Measurements from ENCODE around the gene CLMN.

The CLMN gene

GRCh38 chr14:95157327-95158189 is 162.2 kb downstream of the CLMN start, which contains the start of gene DICER1:
Gene DICER1, minus strand, starts transcription at chr14:95157529. Its CDS starts 24,071 bp downstream, at chr14:95133458.
- DNase-seq: peak; percentile 94

GRCh38 chr14:95157048-95157326 is 162.7 kb downstream of the CLMN start:
- peak overlapping the region; percentile 69 for H4K8ac ChIP-seq (ENCODE audit: low read depth, low read length)
- H3K56ac ChIP-seq (ENCODE audit: low read length): peak overlapping the region; percentile 87
- H3K27me3 ChIP-seq (ENCODE audit: insufficient read depth, low read length, poor library complexity): no peaks in the 10 kb centered on the region
- peak overlapping the region; percentile 89 for H3K4ac ChIP-seq (ENCODE audit: low read depth, low read length)
- H3K23ac ChIP-seq (ENCODE audit: low read length): no peak overlapping the region
- H3K27ac ChIP-seq (ENCODE audit: low read depth, low read length): peak overlapping the region; percentile 84
- H3K9ac ChIP-seq (ENCODE audit: low read length): peak overlapping the region; percentile 92
- H2BK15ac ChIP-seq (replicated peaks; ENCODE audit: low read depth): no peak overlapping the region
- H3K79me1 ChIP-seq (ENCODE audit: low read length): peaks cover 8% of the 10 kb centered on the region
- no peak overlapping the region for H4K5ac ChIP-seq (ENCODE audit: low read length)
- H3K36me3 ChIP-seq (ENCODE audit: control insufficient read depth, insufficient read depth, low read length): no peaks in the 10 kb centered on the region
- H2BK5ac ChIP-seq (ENCODE audit: low read length): no peak overlapping the region
- peaks cover 6% of the 10 kb centered on the region for H3K4me1 ChIP-seq (ENCODE audit: control insufficient read depth, low read depth, low read length)
- WGBS (ENCODE audit: extremely low coverage, insufficient coverage, low lambda C conversion rate): no CpG with 5 or more reads among the region's 50 CpGs
- DNase-seq: no peak
- peak overlapping the region; percentile 65 for H3K4me3 ChIP-seq (ENCODE audit: low read length)
- H2BK120ac ChIP-seq (ENCODE audit: low read depth, low read length): no peak overlapping the region
- peak overlapping the region; percentile 29 for H3K4me2 ChIP-seq (ENCODE audit: low read length)
- H3K18ac ChIP-seq (ENCODE audit: low read length): peak overlapping the region; percentile 88
- peaks cover 40% of the 10 kb centered on the region for H3K79me2 ChIP-seq (ENCODE audit: control insufficient read depth, insufficient read depth, low read length)
- no peak overlapping the region for H2AK5ac ChIP-seq (ENCODE audit: low read length)

More at GRCh38 chr14:95157327-95158189, 162.2 kb downstream of the CLMN start, which contains the start of gene DICER1:
- H3K4me1 ChIP-seq (ENCODE audit: control insufficient read depth, low read depth, low read length): peaks cover 5% of the 10 kb centered on the region
- no peak within 1 kb of the TSS for H2BK120ac ChIP-seq (ENCODE audit: low read depth, low read length)
- no CpG with 5 or more reads among the region's 77 CpGs for WGBS (ENCODE audit: extremely low coverage, insufficient coverage, low lambda C conversion rate)
- H4K8ac ChIP-seq (ENCODE audit: low read depth, low read length): peak within 1 kb of the TSS; percentile 69
- no peak within 1 kb of the TSS for H2BK15ac ChIP-seq (replicated peaks; ENCODE audit: low read depth)
- peak within 1 kb of the TSS; percentile 92 for H3K9ac ChIP-seq (ENCODE audit: low read length)
- peak within 1 kb of the TSS; percentile 88 for H3K18ac ChIP-seq (ENCODE audit: low read length)
- H3K23ac ChIP-seq (ENCODE audit: low read length): no peak within 1 kb of the TSS
- no peaks in the 10 kb centered on the region for H3K27me3 ChIP-seq (ENCODE audit: insufficient read depth, low read length, poor library complexity)
- peaks cover 36% of the 10 kb centered on the region for H3K79me2 ChIP-seq (ENCODE audit: control insufficient read depth, insufficient read depth, low read length)
- H3K56ac ChIP-seq (ENCODE audit: low read length): peak within 1 kb of the TSS; percentile 93
- H3K36me3 ChIP-seq (ENCODE audit: control insufficient read depth, insufficient read depth, low read length): no peaks in the 10 kb centered on the region
- H4K5ac ChIP-seq (ENCODE audit: low read length): no peak within 1 kb of the TSS
- no peak within 1 kb of the TSS for H2BK5ac ChIP-seq (ENCODE audit: low read length)
- peak within 1 kb of the TSS; percentile 67 for H3K4me3 ChIP-seq (ENCODE audit: low read length)
- H3K4ac ChIP-seq (ENCODE audit: low read depth, low read length): peak within 1 kb of the TSS; percentile 89
- H2AK5ac ChIP-seq (ENCODE audit: low read length): no peak within 1 kb of the TSS
- H3K27ac ChIP-seq (ENCODE audit: low read depth, low read length): peak within 1 kb of the TSS; percentile 84
- peak within 1 kb of the TSS; percentile 63 for H3K4me2 ChIP-seq (ENCODE audit: low read length)
- peaks cover 7% of the 10 kb centered on the region for H3K79me1 ChIP-seq (ENCODE audit: low read length)

GRCh38 chr14:95156161-95157047 is 163.3 kb downstream of the CLMN start:
- peaks cover 7% of the 10 kb centered on the region for H3K4me1 ChIP-seq (ENCODE audit: control insufficient read depth, low read depth, low read length)
- H4K5ac ChIP-seq (ENCODE audit: low read length): no peak overlapping the region
- H4K8ac ChIP-seq (ENCODE audit: low read depth, low read length): peak overlapping the region; percentile 67
- H3K4me2 ChIP-seq (ENCODE audit: low read length): peak overlapping the region; percentile 29
- H2BK15ac ChIP-seq (replicated peaks; ENCODE audit: low read depth): no peak overlapping the region
- H3K27me3 ChIP-seq (ENCODE audit: insufficient read depth, low read length, poor library complexity): no peaks in the 10 kb centered on the region
- H3K56ac ChIP-seq (ENCODE audit: low read length): peak overlapping the region; percentile 87
- H2BK120ac ChIP-seq (ENCODE audit: low read depth, low read length): no peak overlapping the region
- peaks cover 44% of the 10 kb centered on the region for H3K79me2 ChIP-seq (ENCODE audit: control insufficient read depth, insufficient read depth, low read length)
- H3K4ac ChIP-seq (ENCODE audit: low read depth, low read length): peak overlapping the region; percentile 89
- peak overlapping the region; percentile 65 for H3K4me3 ChIP-seq (ENCODE audit: low read length)
- H3K23ac ChIP-seq (ENCODE audit: low read length): no peak overlapping the region
- H2BK5ac ChIP-seq (ENCODE audit: low read length): no peak overlapping the region
- peak overlapping the region; percentile 88 for H3K18ac ChIP-seq (ENCODE audit: low read length)
- H3K36me3 ChIP-seq (ENCODE audit: control insufficient read depth, insufficient read depth, low read length): no peaks in the 10 kb centered on the region
- peaks cover 10% of the 10 kb centered on the region for H3K79me1 ChIP-seq (ENCODE audit: low read length)
- peak overlapping the region; percentile 92 for H3K9ac ChIP-seq (ENCODE audit: low read length)
- WGBS (ENCODE audit: extremely low coverage, insufficient coverage, low lambda C conversion rate): no CpG with 5 or more reads among the region's 48 CpGs
- no peak overlapping the region for H2AK5ac ChIP-seq (ENCODE audit: low read length)
- H3K27ac ChIP-seq (ENCODE audit: low read depth, low read length): peak overlapping the region; percentile 84
- DNase-seq: peak; percentile 42

- no peak overlapping the region for H3K4me3 ChIP-seq (ENCODE audit: low read length)
- H3K4ac ChIP-seq (ENCODE audit: low read depth, low read length): no peak overlapping the region
- H3K4me1 ChIP-seq (ENCODE audit: control insufficient read depth, low read depth, low read length): peaks cover 7% of the 10 kb centered on the region
- no peak overlapping the region for H2AK5ac ChIP-seq (ENCODE audit: low read length)
- no peak overlapping the region for H4K5ac ChIP-seq (ENCODE audit: low read length)
- H3K4me2 ChIP-seq (ENCODE audit: low read length): peak overlapping the region; percentile 2
- DNase-seq: no peak
- H2BK5ac ChIP-seq (ENCODE audit: low read length): no peak overlapping the region
- H3K79me1 ChIP-seq (ENCODE audit: low read length): peaks cover 13% of the 10 kb centered on the region
- peaks cover 55% of the 10 kb centered on the region for H3K79me2 ChIP-seq (ENCODE audit: control insufficient read depth, insufficient read depth, low read length)
- H3K27me3 ChIP-seq (ENCODE audit: insufficient read depth, low read length, poor library complexity): no peaks in the 10 kb centered on the region
- H3K18ac ChIP-seq (ENCODE audit: low read length): no peak overlapping the region
- H4K8ac ChIP-seq (ENCODE audit: low read depth, low read length): no peak overlapping the region
- H2BK120ac ChIP-seq (ENCODE audit: low read depth, low read length): no peak overlapping the region
- H3K9ac ChIP-seq (ENCODE audit: low read length): no peak overlapping the region
- H3K36me3 ChIP-seq (ENCODE audit: control insufficient read depth, insufficient read depth, low read length): no peaks in the 10 kb centered on the region
- H3K23ac ChIP-seq (ENCODE audit: low read length): no peak overlapping the region
- H3K56ac ChIP-seq (ENCODE audit: low read length): no peak overlapping the region
- no peak overlapping the region for H2BK15ac ChIP-seq (replicated peaks; ENCODE audit: low read depth)
- H3K27ac ChIP-seq (ENCODE audit: low read depth, low read length): no peak overlapping the region
- WGBS (ENCODE audit: extremely low coverage, insufficient coverage, low lambda C conversion rate): no CpG with 5 or more reads among the region's 12 CpGs
Observed at GRCh38 chr14:95155045-95155444, 164.7 kb downstream of the CLMN start.

- H3K56ac ChIP-seq (ENCODE audit: low read length): no peak overlapping the region
- no peak overlapping the region for H2BK120ac ChIP-seq (ENCODE audit: low read depth, low read length)
- H2AK5ac ChIP-seq (ENCODE audit: low read length): no peak overlapping the region
- H3K4me2 ChIP-seq (ENCODE audit: low read length): no peak overlapping the region
- no peak overlapping the region for H3K4me3 ChIP-seq (ENCODE audit: low read length)
- H3K4ac ChIP-seq (ENCODE audit: low read depth, low read length): no peak overlapping the region
- no peak overlapping the region for H3K18ac ChIP-seq (ENCODE audit: low read length)
- no peak overlapping the region for H3K27ac ChIP-seq (ENCODE audit: low read depth, low read length)
- peaks cover 64% of the 10 kb centered on the region for H3K79me2 ChIP-seq (ENCODE audit: control insufficient read depth, insufficient read depth, low read length)
- no peak overlapping the region for H3K9ac ChIP-seq (ENCODE audit: low read length)
- H3K4me1 ChIP-seq (ENCODE audit: control insufficient read depth, low read depth, low read length): peaks cover 7% of the 10 kb centered on the region
- no peak overlapping the region for H2BK15ac ChIP-seq (replicated peaks; ENCODE audit: low read depth)
- no peaks in the 10 kb centered on the region for H3K27me3 ChIP-seq (ENCODE audit: insufficient read depth, low read length, poor library complexity)
- no peak overlapping the region for H4K8ac ChIP-seq (ENCODE audit: low read depth, low read length)
- H3K23ac ChIP-seq (ENCODE audit: low read length): no peak overlapping the region
- DNase-seq: no peak
- no CpG with 5 or more reads among the region's 4 CpGs for WGBS (ENCODE audit: extremely low coverage, insufficient coverage, low lambda C conversion rate)
- H2BK5ac ChIP-seq (ENCODE audit: low read length): no peak overlapping the region
- peaks cover 15% of the 10 kb centered on the region for H3K79me1 ChIP-seq (ENCODE audit: low read length)
- H3K36me3 ChIP-seq (ENCODE audit: control insufficient read depth, insufficient read depth, low read length): no peaks in the 10 kb centered on the region
- no peak overlapping the region for H4K5ac ChIP-seq (ENCODE audit: low read length)
Observed at GRCh38 chr14:95153866-95154265, 165.8 kb downstream of the CLMN start.
